DND-41 (cell line): ENCODE measurements around the gene DEFB124.

Experiments
- EZH2 ChIP-seq: IDR thresholded peaks from 3 replicates; pipeline ENCODE4 v1.6.1; 2012; ENCODE audit warnings: borderline replicate concordance, low read depth, mild to moderate bottlenecking, moderate library complexity, low read length, inconsistent platforms; ENCODE audit not compliant: severe bottlenecking
- TF ChIP-seq, protein P1 (sequence below): IDR thresholded peaks from 2 replicates; pipeline ENCODE4 v1.5.1; 2012; ENCODE audit warnings: borderline replicate concordance, low read length, moderate library complexity, mild to moderate bottlenecking; ENCODE audit not compliant: poor library complexity, severe bottlenecking; ENCODE audit errors: extremely low read depth

DNA sequence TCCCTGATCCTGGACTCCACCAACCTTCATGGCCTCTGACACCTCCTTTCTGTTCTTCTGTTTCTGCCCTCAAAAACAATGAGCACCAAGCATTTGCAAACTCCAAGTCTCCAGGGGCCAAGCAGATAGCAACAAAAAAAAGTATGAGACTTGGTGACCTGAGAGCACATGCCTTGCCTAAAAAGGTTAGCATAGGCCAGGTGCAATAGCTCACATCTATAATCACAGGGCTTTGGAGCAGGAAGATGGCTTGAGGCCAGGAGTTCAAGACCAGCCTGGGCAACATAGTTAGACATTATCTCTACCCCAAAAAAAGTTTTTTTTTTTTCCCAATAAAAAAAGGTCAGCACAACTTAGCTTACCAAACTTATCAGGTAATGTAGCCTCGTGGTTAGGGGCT lies 25.6 kb upstream of the DEFB124 start:
- TF ChIP-seq, protein P1, sequence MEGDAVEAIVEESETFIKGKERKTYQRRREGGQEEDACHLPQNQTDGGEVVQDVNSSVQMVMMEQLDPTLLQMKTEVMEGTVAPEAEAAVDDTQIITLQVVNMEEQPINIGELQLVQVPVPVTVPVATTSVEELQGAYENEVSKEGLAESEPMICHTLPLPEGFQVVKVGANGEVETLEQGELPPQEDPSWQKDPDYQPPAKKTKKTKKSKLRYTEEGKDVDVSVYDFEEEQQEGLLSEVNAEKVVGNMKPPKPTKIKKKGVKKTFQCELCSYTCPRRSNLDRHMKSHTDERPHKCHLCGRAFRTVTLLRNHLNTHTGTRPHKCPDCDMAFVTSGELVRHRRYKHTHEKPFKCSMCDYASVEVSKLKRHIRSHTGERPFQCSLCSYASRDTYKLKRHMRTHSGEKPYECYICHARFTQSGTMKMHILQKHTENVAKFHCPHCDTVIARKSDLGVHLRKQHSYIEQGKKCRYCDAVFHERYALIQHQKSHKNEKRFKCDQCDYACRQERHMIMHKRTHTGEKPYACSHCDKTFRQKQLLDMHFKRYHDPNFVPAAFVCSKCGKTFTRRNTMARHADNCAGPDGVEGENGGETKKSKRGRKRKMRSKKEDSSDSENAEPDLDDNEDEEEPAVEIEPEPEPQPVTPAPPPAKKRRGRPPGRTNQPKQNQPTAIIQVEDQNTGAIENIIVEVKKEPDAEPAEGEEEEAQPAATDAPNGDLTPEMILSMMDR: no peak
- no peak for TF ChIP-seq EZH2
